HepG2 (cell line): ENCODE results near the gene BPHL. TPM values are rescaled to one million over a fixed set of nuclear protein-coding genes. Genes with fewer than 3 reads are reported as not detected.
"Not testable (repeated sequence)": the region's sequence is repeated elsewhere in the genome, so short reads cannot be mapped to it uniquely, and the experiment has no call there.

ENCODE experiments used
- ATAC-seq: fragments of 200-7000 bp; cut with Tn5 transposase; 3 replicates; pipeline ENCODE4 v1.9.1; 2020; ENCODE audit warnings: mild to moderate bottlenecking, moderate library complexity
- BruUV-seq: library from RNA; stranded (reverse); fragments of 400-500 nt; replicated peaks from 2 replicates; lab custom pipeline; 2021; lab: Mats Ljungman, UMichigan
- CTCF ChIA-PET: fragments of 300-600 bp; formaldehyde crosslinking; extraction: SDS; loops from one replicate; lab custom pipeline; 2021; ENCODE audit warnings: low total read pairs, inconsistent platforms, low intra/inter-chr PET ratio; lab: Yijun Ruan, JAX
- POLR2A ChIA-PET: fragments of 350-600 bp; sonication (Branson Sonifier 250); formaldehyde crosslinking; loops from one replicate; lab custom pipeline; 2020; ENCODE audit warnings: antibody characterized with exemption, inconsistent platforms; lab: Yijun Ruan, JAX
- DNase-seq: peaks from one replicate; pipeline ENCODE4 v3.0.0-alpha.2; 2015; ENCODE audit warnings: low spot score
- FAIRE-seq: peaks from 3 replicates; lab custom pipeline; 2011; peaks lifted over from hg19 to GRCh38; lab: Jason Lieb, UNC
- H2AFZ ChIP-seq: one replicate; pipeline ENCODE4 v1.6.1; 2011; ENCODE audit warnings: low read length, inconsistent platforms
- H3K27ac ChIP-seq: fragments of 300-600 bp; 3 replicates; pipeline ENCODE4 v1.8.0; 2011; ENCODE audit warnings: mixed run types, mild to moderate bottlenecking, mixed read lengths, low read length, inconsistent platforms; ENCODE audit not compliant: insufficient read depth; ENCODE audit errors: extremely low read length
- H3K27me3 ChIP-seq, 2 experiments: fragments of 200-600 bp in 1 of 2; 2 replicates in 1 of 2; 3 replicates in 1 of 2; pipeline versions ENCODE4 v1.6.0 to v1.8.0; 2011; ENCODE audit warnings: low read length in 2 of 2, mild to moderate bottlenecking in 2 of 2, moderate library complexity in 2 of 2, inconsistent platforms in 1 of 2; ENCODE audit not compliant: insufficient read depth in 2 of 2, control insufficient read depth in 1 of 2
- H3K36me3 ChIP-seq, 2 experiments: fragments of 200-600 bp in 1 of 2; replicated peaks in 1 of 2; 2 replicates in 1 of 2; 3 replicates in 1 of 2; pipeline versions ENCODE4 v1.5.1 to v1.8.0; 2011; ENCODE audit warnings: low read length in 2 of 2, inconsistent platforms in 1 of 2; ENCODE audit not compliant: insufficient read depth in 2 of 2, control insufficient read depth in 1 of 2
- H3K4me1 ChIP-seq: 2 replicates; pipeline ENCODE4 v1.5.1; 2012; ENCODE audit warnings: low read length, inconsistent platforms; ENCODE audit not compliant: insufficient read depth
- H3K4me2 ChIP-seq: 2 replicates; pipeline ENCODE4 v1.6.0; 2011; ENCODE audit warnings: low read depth, low read length, inconsistent platforms
- H3K4me3 ChIP-seq, 3 experiments: fragments of 200-600 bp in 1 of 3; sonication (generic), shearing (Covaris generic) in 1 of 3; replicated peaks in 1 of 3; 2 replicates each; pipeline ENCODE4 v1.5.1; 2011 to 2016; ENCODE audit warnings: low read length in 3 of 3, inconsistent platforms in 2 of 3, low read depth in 2 of 3, mild to moderate bottlenecking in 2 of 3, control low read depth in 1 of 3, mixed read lengths in 1 of 3; ENCODE audit not compliant: insufficient read depth in 1 of 3
- H3K79me2 ChIP-seq: one replicate; pipeline ENCODE4 v1.6.1; 2011; ENCODE audit warnings: low read length, inconsistent platforms; ENCODE audit not compliant: insufficient read depth
- H3K9ac ChIP-seq: 2 replicates; pipeline ENCODE4 v1.6.0; 2011; ENCODE audit warnings: mild to moderate bottlenecking, low read depth, low read length, inconsistent platforms; ENCODE audit not compliant: insufficient read depth
- H3K9me3 ChIP-seq: 2 replicates; pipeline ENCODE4 v1.5.1; 2012; ENCODE audit warnings: mild to moderate bottlenecking, low read length
- H4K20me1 ChIP-seq: 2 replicates; pipeline ENCODE4 v1.6.0; 2011; ENCODE audit warnings: inconsistent platforms, mild to moderate bottlenecking, low read length, moderate library complexity; ENCODE audit not compliant: insufficient read depth
- HNF1A ChIP-seq, 2 experiments: sonication (generic) in 1 of 2; formaldehyde crosslinking in 1 of 2; IDR thresholded peaks; 2 replicates each; pipeline versions ENCODE4 v1.4.0 to v1.6.1; 2016 to 2020; ENCODE audit warnings: borderline replicate concordance in 1 of 2, low read depth in 1 of 2, mild to moderate bottlenecking in 1 of 2, missing genetic modification reagents in 1 of 2
- PLRG1 ChIP-seq: fragments of 450-650 bp; conservative IDR thresholded peaks from 2 replicates; pipeline ENCODE4 v1.6.1; 2016
- TSC22D2 ChIP-seq: sonication (generic); formaldehyde crosslinking; IDR thresholded peaks from 2 replicates; pipeline ENCODE4 v1.5.1; 2020; ENCODE audit warnings: missing genetic modification reagents, mild to moderate bottlenecking, borderline replicate concordance
- ZNF264 ChIP-seq: sonication (generic); formaldehyde crosslinking; IDR thresholded peaks from 2 replicates; pipeline ENCODE4 v1.4.0; 2020; ENCODE audit warnings: missing genetic modification reagents
- WGBS: methylation state at CpG from one replicate; pipeline ENCODE4 v1.1.6; 2017; ENCODE audit warnings: low lambda C conversion rate; 5-methylcytosine and 5-hydroxymethylcytosine counted together
- in situ Hi-C: cut with HindIII; loops from 2 replicates; pipeline ENCODE4 v1.10.0; 2017; ENCODE audit warnings: low pct_unique_long_range_greater_than_20kb; ENCODE audit not compliant: extremely low pct_ligation_motif_present
- intact Hi-C: fragments of 100-400 bp; cut with micrococcal nuclease; formaldehyde crosslinking; loops from one replicate; pipeline ENCODE4 v1.10.0; 2022; ENCODE audit not compliant: unreplicated experiment
- polyA plus RNA-seq, 8 experiments: library from polyadenylated mRNA; depleted of rRNA in 3 of 8; stranded (reverse) in 7 of 8; unstranded in 1 of 8; fragments of >200 nt; fragmentation: Illumina TruSeq in 4 of 8; extraction: Trizol in 4 of 8; gene quantifications; 2 replicates each; pipeline versions ENCODE4 v1.2.1 to v1.2.3, GENCODE V29; 2011 to 2016; ENCODE audit warnings: low read depth in 4 of 8, missing spikeins in 1 of 8, mixed read lengths in 1 of 8; ENCODE audit not compliant: insufficient read depth in 1 of 8
- total RNA-seq, 5 experiments: library from RNA; depleted of rRNA; stranded (reverse); fragments of >200 nt; fragmentation: Illumina TruSeq; extraction: Trizol; gene quantifications; 2 replicates each; pipeline ENCODE4 v1.2.3, GENCODE V29; 2016; ENCODE audit warnings: low read depth in 1 of 5

Gene BPHL
- total and polyA plus RNA-seq, 2 of the 13 experiments (the other 11 are each of a cell fraction or from before 2014, with no cell fraction given): 37.8 to 39.5 TPM

- peak; percentile 45; the same call in 1 of the 2 replicates for TF ChIP-seq ZNF264
Measured at GRCh38 chr6:3195695-3196497, 77.4 kb downstream of the BPHL start (continued).

- H3K27me3 ChIP-seq: peaks cover 0 to 10% of the 10 kb centered on the region in 2 experiments; a peak in 1 of 5 replicates
- peaks cover 7% of the 10 kb centered on the region for H3K79me2 ChIP-seq
- no peak for TF ChIP-seq TSC22D2 (CRISPR knock-in tag)
- TF ChIP-seq PLRG1: no peak
- TF ChIP-seq HNF1A (IDR thresholded peaks at IDR 0.05; ENCODE audit: low read depth): no peak
- no peak for TF ChIP-seq HNF1A (CRISPR knock-in tag; IDR thresholded peaks at IDR 0.05; ENCODE audit: borderline replicate concordance)
- H3K9me3 ChIP-seq: no peaks in the 10 kb centered on the region
- FAIRE-seq (peak; percentile 58), DNase-seq (no peak), ATAC-seq (no peak)
- BruUV-seq: no TSS peak
- ChIA-PET POLR2A (interaction anchor here (1.1 to 2.7 kb wide), 5 partner anchors 12 to 34 kb away, joined by 3 to 15 read pairs (median 6); no protein-coding TSS in a partner anchor), CTCF (no interaction called here)
- WGBS: 28% methylated on average over 5 of the region's 5 CpGs
- intact Hi-C loops: loop anchor here (5.0 kb wide), 2 partner anchors 61 to 69 kb away; partner anchors contain the start of gene PSMG4
- H3K27ac ChIP-seq: no peak overlapping the region
- peak overlapping the region; percentile 82 for H3K4me2 ChIP-seq
- H2AFZ ChIP-seq: no peak overlapping the region
- H3K4me1 ChIP-seq: peaks cover 39% of the 10 kb centered on the region
- no peaks in the 10 kb centered on the region for H4K20me1 ChIP-seq
- in situ Hi-C loops: no loop called here
- no peak overlapping the region; the same call in 1 of the 2 replicates for H3K9ac ChIP-seq
- H3K4me3 ChIP-seq: peak overlapping the region in 2 of 3 experiments; percentile 20 to 67; a peak in 3 of 6 replicates
- H3K36me3 ChIP-seq: no peaks in the 10 kb centered on the region
Measured at GRCh38 chr6:3196770-3197169, 78.3 kb downstream of the BPHL start.

- H3K36me3 ChIP-seq, H3K27ac ChIP-seq, in situ Hi-C loops, H3K4me2 ChIP-seq, BruUV-seq, CTCF ChIA-PET, H2AFZ ChIP-seq, H3K79me2 ChIP-seq, H3K4me3 ChIP-seq, H3K9ac ChIP-seq, H3K9me3 ChIP-seq, FAIRE-seq, POLR2A ChIA-PET, H4K20me1 ChIP-seq, ATAC-seq, DNase-seq: not testable (repeated sequence)
- intact Hi-C loops: loop anchor here (5.0 kb wide), 2 partner anchors 60 to 70 kb away; partner anchors contain the start of gene PSMG4
- H3K4me1 ChIP-seq: peaks cover 39% of the 10 kb centered on the region
- 75% methylated on average over 5 of the region's 5 CpGs for WGBS
- peaks cover 0 to 14% of the 10 kb centered on the region in 2 experiments; a peak in 1 of 5 replicates for H3K27me3 ChIP-seq
Measured at GRCh38 chr6:3197734-3198133, 79.2 kb downstream of the BPHL start.
